Heart left ventricle (tissue), 13 donors: ENCODE measurements around the gene SYNDIG1.

Experiments used
- CTCF ChIP-seq, 12 donors: fragments of 200-600 bp; sonication (generic) in 4 of 12; IDR thresholded peaks; one replicate each; pipeline versions ENCODE4 v1.5.0 to v1.8.0; 2018 to 2022; ENCODE audit warnings: antibody characterized with exemption in 12 of 12, mild to moderate bottlenecking in 5 of 12
- POLR2A ChIP-seq, 2 donors: fragments of 450-650 bp; IDR thresholded peaks; one replicate each; pipeline ENCODE4 v1.6.1; 2017; ENCODE audit warnings: antibody characterized with exemption in 2 of 2, mild to moderate bottlenecking in 2 of 2, moderate library complexity in 2 of 2
- donor health status: ischemic (EF 13 %, LVEDD 7.1; RV severe dilation, severe dysfunction).
- donor health status: DM: no; HTN: yes; CAD: no.
- donor health status: DM: no; HTN: no; CAD: no.
- donor health status: ischemic (EF 25% LVEDD 6.9; RV normal size, moderate dysfunction).
- donor health status: ischemic (EF 25% LVEDD 5.7; RV mildly dilated, moderate dysfunction).
- donor health status: ischemic (EF 35%, LVEDD 5.7; RV mildly dilated, moderate dysfunction).
- donor health status: nonischemic (EF 11% LVEDD 7.7; RV severe dilation, severe dysfunction).
- donor health status: DM: yes; HTN: yes; CAD: no.
- donor health status: PGD.
- donor health status: ischemic (EF 29% LVEDD 5.4; RV normal size, mild dysfunction).
- donor health status: nonischemic (EF 23%, LVEDD 6.1; RV moderate dilation, normal function).

- TF ChIP-seq CTCF (IDR thresholded peaks at IDR 0.05) (no peak), POLR2A (IDR thresholded peaks at IDR 0.05) (no peak)
These were observed 189.7 kb downstream of the SYNDIG1 start for GRCh38 chr20:24658920-24659660.
